Upper lobe of left lung (tissue), 6 donors: ENCODE results near the gene PDZD8. TPM values are rescaled to one million over a fixed set of nuclear protein-coding genes. Genes with fewer than 3 reads are reported as not detected.

Experiments used
- ATAC-seq, 2 donors: fragments of 200-7000 bp; cut with Tn5 transposase; one replicate each; pipeline ENCODE4 v1.9.1; 2022; ENCODE audit warnings: mild to moderate bottlenecking in 2 of 2, moderate library complexity in 2 of 2; ENCODE audit not compliant: low FRiP score in 2 of 2
- DNase-seq, 2 donors: peaks; one replicate each; pipeline ENCODE4 v3.0.0-alpha.2; 2019 to 2020
- H3K27ac ChIP-seq, 4 donors: fragments of 200-600 bp; sonication (generic); one replicate each; pipeline ENCODE4 v1.5.1; 2016 to 2019
- H3K27me3 ChIP-seq, 4 donors: fragments of 200-600 bp; sonication (generic); one replicate each; pipeline ENCODE4 v1.5.1; 2017 to 2019
- H3K36me3 ChIP-seq, 4 donors: fragments of 200-600 bp; sonication (generic); one replicate each; pipeline ENCODE4 v1.5.1; 2016 to 2019
- H3K4me1 ChIP-seq, 4 donors: fragments of 200-600 bp; sonication (generic); one replicate each; pipeline ENCODE4 v1.5.1; 2018 to 2019
- H3K4me3 ChIP-seq, 4 donors: fragments of 200-600 bp; sonication (generic); one replicate each; pipeline ENCODE4 v1.5.1; 2017 to 2019; ENCODE audit warnings: mild to moderate bottlenecking in 2 of 4, moderate library complexity in 1 of 4
- H3K9me3 ChIP-seq, 4 donors: fragments of 200-600 bp; sonication (generic); one replicate each; pipeline ENCODE4 v1.5.1; 2018 to 2019
- CTCF ChIP-seq, 6 experiments: fragments of 450-650 bp in 4 of 6; fragments of 200-600 bp in 2 of 6; sonication (generic) in 2 of 6; IDR thresholded peaks; one replicate each; pipeline ENCODE4 v1.5.1; 2016 to 2019; ENCODE audit warnings: antibody characterized with exemption in 6 of 6
- EP300 ChIP-seq, 4 donors: sonication (generic); formaldehyde crosslinking; IDR thresholded peaks; one replicate each; pipeline ENCODE4 v1.5.1; 2017; ENCODE audit warnings: antibody characterized with exemption in 4 of 4, control low read depth in 2 of 4
- POLR2A ChIP-seq, 4 donors: fragments of 450-650 bp; IDR thresholded peaks; one replicate each; pipeline ENCODE4 v1.5.1; 2016 to 2017; ENCODE audit warnings: antibody characterized with exemption in 4 of 4, mild to moderate bottlenecking in 2 of 4
- POLR2AphosphoS5 ChIP-seq, 2 donors: sonication (generic); formaldehyde crosslinking; IDR thresholded peaks; one replicate each; pipeline ENCODE4 v1.5.1; 2017; ENCODE audit warnings: antibody characterized with exemption in 2 of 2
- WGBS, 2 donors: methylation state at CpG; one replicate each; pipeline ENCODE4 v1.1.5; 2017 to 2018; 5-methylcytosine and 5-hydroxymethylcytosine counted together
- total RNA-seq, 6 donors: library from RNA; depleted of rRNA in 4 of 6; stranded (reverse); fragments of >200 nt in 4 of 6; gene quantifications; one replicate each; pipeline versions ENCODE4 v1.1.0 to v1.2.1, GENCODE V29; 2016 to 2021
- donor health status: DM: no; HTN: no; CAD: no; lungs with moderate emphysema.
- donor health status: DM: no; HTN: yes; CAD: no; lungs with severe emphysema.

The PDZD8 gene
- total RNA-seq, 6 donors from 2014 or later: 18.9 to 42.0 (median 34.0) TPM

GRCh38 chr10:117249493-117250093 lies 125.6 kb downstream of the PDZD8 start:
- H3K27me3 ChIP-seq: no peaks in the 10 kb centered on the region
- ATAC-seq: no peak
- WGBS, 2 donors: 57 to 64% methylated on average over 5 to 6 of the region's 6 CpGs

GRCh38 chr10:117248750-117249465 lies 126.3 kb downstream of the PDZD8 start:
- TF ChIP-seq POLR2A (IDR thresholded peaks at IDR 0.05) (no peak), CTCF (IDR thresholded peaks at IDR 0.05) (no peak), EP300 (IDR thresholded peaks at IDR 0.05) (no peak), POLR2AphosphoS5 (IDR thresholded peaks at IDR 0.05) (no peak)
- H3K27me3 ChIP-seq: no peaks in the 10 kb centered on the region
- no peak overlapping the region for H3K27ac ChIP-seq
- no peak overlapping the region for H3K4me3 ChIP-seq
- no peak for DNase-seq
- WGBS, 2 donors: 49% methylated on average over 10 of the region's 10 CpGs
- H3K9me3 ChIP-seq: no peaks in the 10 kb centered on the region
- ATAC-seq: no peak
- no peaks in the 10 kb centered on the region for H3K36me3 ChIP-seq
- H3K4me1 ChIP-seq: no peaks in the 10 kb centered on the region

More at GRCh38 chr10:117249493-117250093, 125.6 kb downstream of the PDZD8 start:
- H3K4me3 ChIP-seq: no peak overlapping the region
- no peaks in the 10 kb centered on the region for H3K4me1 ChIP-seq
- H3K9me3 ChIP-seq: no peaks in the 10 kb centered on the region
- TF ChIP-seq CTCF (IDR thresholded peaks at IDR 0.05): no peak
- TF ChIP-seq POLR2AphosphoS5 (IDR thresholded peaks at IDR 0.05): no peak
- no peak for TF ChIP-seq EP300 (IDR thresholded peaks at IDR 0.05)
- TF ChIP-seq POLR2A (IDR thresholded peaks at IDR 0.05): no peak
- DNase-seq: no peak
- no peaks in the 10 kb centered on the region for H3K36me3 ChIP-seq
- H3K27ac ChIP-seq: no peak overlapping the region

GRCh38 chr10:117246997-117247671 lies 128.1 kb downstream of the PDZD8 start:
- 62 to 83% methylated on average over 3 of the region's 3 CpGs for WGBS, 2 donors
- ATAC-seq: no peak
- no peak for TF ChIP-seq POLR2A (IDR thresholded peaks at IDR 0.05)
- TF ChIP-seq EP300 (IDR thresholded peaks at IDR 0.05): no peak
- TF ChIP-seq CTCF (IDR thresholded peaks at IDR 0.05): no peak
- TF ChIP-seq POLR2AphosphoS5 (IDR thresholded peaks at IDR 0.05): no peak
- no peaks in the 10 kb centered on the region for H3K27me3 ChIP-seq
- no peak overlapping the region for H3K4me3 ChIP-seq
- no peaks in the 10 kb centered on the region for H3K36me3 ChIP-seq
- no peak for DNase-seq
- H3K27ac ChIP-seq: no peak overlapping the region
- H3K9me3 ChIP-seq: no peaks in the 10 kb centered on the region
- H3K4me1 ChIP-seq: no peaks in the 10 kb centered on the region

GRCh38 chr10:117242463-117242832 lies 132.8 kb downstream of the PDZD8 start:
- 83 to 84% methylated on average over 8 of the region's 8 CpGs for WGBS, 2 donors
- DNase-seq: no peak
- peaks cover 0 to 20% (median 12%) of the 10 kb centered on the region in 4 donors for H3K27me3 ChIP-seq
- H3K4me3 ChIP-seq: no peak overlapping the region
- no peak overlapping the region for H3K27ac ChIP-seq
- peaks cover 10 to 17% (median 12%) of the 10 kb centered on the region in 4 donors for H3K4me1 ChIP-seq
- no peak for ATAC-seq
- no peaks in the 10 kb centered on the region for H3K36me3 ChIP-seq
- TF ChIP-seq CTCF (IDR thresholded peaks at IDR 0.05): no peak
- no peak for TF ChIP-seq POLR2A (IDR thresholded peaks at IDR 0.05)
- TF ChIP-seq POLR2AphosphoS5 (IDR thresholded peaks at IDR 0.05): no peak
- no peak for TF ChIP-seq EP300 (IDR thresholded peaks at IDR 0.05)
- no peaks in the 10 kb centered on the region for H3K9me3 ChIP-seq
